ENCODE data around the gene SLC8A2.

The SLC8A2 gene

DNA sequence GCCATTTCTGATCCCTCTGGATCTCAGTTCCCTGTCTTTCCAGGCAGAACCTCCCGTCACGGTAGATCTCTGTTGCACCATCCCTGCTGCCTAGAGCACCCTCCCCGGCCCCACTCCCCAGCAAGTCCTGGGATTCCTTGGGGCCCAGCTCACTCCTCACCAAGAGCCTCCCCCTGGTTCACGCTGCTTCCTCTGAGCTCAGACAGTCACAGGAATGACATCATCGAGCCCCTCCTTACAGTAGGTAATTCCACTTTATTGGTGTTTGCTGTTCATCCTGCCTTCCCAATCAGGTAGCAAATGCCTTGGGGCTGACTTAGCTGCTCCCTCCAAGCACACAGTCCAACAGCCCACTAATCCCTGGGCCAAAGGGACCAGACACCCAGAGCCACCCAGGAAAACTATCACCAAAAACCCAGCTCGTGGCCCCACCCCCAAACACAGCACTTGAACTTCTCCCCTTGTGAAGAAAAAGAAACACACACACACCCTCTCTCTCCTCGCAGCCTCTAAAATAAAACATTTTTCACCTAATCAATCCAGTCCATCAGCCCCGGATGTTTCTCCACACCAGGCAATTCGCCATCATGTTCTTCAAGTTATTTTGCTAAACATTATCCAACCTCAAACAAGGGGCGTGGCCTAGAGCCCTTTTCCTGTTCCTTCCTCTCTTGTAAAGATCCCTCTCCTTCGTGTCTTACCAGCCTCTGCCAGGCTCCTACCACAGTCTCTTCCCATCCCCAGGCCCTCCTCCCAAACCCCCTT is 40.7 kb upstream of the SLC8A2 start:
- TF ChIP-seq YY1 (IDR thresholded peaks at IDR 0.05; ENCODE audit: low read depth) (no peak), TAF1 (IDR thresholded peaks at IDR 0.05; ENCODE audit: low read depth) (no peak), EP300 (IDR thresholded peaks at IDR 0.05; ENCODE audit: borderline replicate concordance) (no peak), CREB1 (IDR thresholded peaks at IDR 0.05; ENCODE audit: low read depth) (no peak), RAD21 (IDR thresholded peaks at IDR 0.05; ENCODE audit: low read depth) (no peak), FOXM1 (IDR thresholded peaks at IDR 0.05; ENCODE audit: borderline replicate concordance, low read depth) (no peak), ZBTB7A (IDR thresholded peaks at IDR 0.05; ENCODE audit: low read depth) (no peak), NFIC (IDR thresholded peaks at IDR 0.05) (no peak), CEBPB (IDR thresholded peaks at IDR 0.05) (no peak), EGR1 (IDR thresholded peaks at IDR 0.05) (no peak), TEAD4 (IDR thresholded peaks at IDR 0.05) (no peak), TCF12 (IDR thresholded peaks at IDR 0.05; ENCODE audit: low read depth) (no peak)
- TF ChIP-seq, protein P1, sequence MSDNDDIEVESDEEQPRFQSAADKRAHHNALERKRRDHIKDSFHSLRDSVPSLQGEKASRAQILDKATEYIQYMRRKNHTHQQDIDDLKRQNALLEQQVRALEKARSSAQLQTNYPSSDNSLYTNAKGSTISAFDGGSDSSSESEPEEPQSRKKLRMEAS (IDR thresholded peaks at IDR 0.05) = no peak
- TF ChIP-seq, protein P2, sequence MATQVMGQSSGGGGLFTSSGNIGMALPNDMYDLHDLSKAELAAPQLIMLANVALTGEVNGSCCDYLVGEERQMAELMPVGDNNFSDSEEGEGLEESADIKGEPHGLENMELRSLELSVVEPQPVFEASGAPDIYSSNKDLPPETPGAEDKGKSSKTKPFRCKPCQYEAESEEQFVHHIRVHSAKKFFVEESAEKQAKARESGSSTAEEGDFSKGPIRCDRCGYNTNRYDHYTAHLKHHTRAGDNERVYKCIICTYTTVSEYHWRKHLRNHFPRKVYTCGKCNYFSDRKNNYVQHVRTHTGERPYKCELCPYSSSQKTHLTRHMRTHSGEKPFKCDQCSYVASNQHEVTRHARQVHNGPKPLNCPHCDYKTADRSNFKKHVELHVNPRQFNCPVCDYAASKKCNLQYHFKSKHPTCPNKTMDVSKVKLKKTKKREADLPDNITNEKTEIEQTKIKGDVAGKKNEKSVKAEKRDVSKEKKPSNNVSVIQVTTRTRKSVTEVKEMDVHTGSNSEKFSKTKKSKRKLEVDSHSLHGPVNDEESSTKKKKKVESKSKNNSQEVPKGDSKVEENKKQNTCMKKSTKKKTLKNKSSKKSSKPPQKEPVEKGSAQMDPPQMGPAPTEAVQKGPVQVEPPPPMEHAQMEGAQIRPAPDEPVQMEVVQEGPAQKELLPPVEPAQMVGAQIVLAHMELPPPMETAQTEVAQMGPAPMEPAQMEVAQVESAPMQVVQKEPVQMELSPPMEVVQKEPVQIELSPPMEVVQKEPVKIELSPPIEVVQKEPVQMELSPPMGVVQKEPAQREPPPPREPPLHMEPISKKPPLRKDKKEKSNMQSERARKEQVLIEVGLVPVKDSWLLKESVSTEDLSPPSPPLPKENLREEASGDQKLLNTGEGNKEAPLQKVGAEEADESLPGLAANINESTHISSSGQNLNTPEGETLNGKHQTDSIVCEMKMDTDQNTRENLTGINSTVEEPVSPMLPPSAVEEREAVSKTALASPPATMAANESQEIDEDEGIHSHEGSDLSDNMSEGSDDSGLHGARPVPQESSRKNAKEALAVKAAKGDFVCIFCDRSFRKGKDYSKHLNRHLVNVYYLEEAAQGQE (IDR thresholded peaks at IDR 0.05; ENCODE audit: low read depth) = no peak

DNA sequence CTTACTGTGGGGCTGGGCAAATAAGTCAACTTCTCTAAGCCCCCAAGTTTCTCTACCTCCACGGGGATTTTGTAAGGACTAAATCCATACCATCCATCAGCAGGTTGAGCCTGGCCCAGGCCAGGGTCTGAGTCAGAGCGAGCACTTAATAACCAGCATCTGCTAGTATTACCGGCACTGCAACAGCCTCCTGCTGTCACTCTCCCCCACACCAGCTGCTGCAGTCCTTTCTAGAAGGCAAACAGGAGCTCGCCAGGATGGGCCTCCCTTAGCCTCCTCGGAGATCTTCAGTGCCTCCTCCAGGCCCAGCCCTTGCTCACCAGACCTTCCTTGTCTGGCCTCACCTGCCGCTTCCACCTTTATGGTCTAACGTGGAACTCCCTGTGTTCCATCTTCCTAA is 40.0 kb upstream of the SLC8A2 start:
- TF ChIP-seq NFIC (IDR thresholded peaks at IDR 0.05) (no peak), TCF12 (IDR thresholded peaks at IDR 0.05; ENCODE audit: low read depth) (no peak), ZBTB7A (IDR thresholded peaks at IDR 0.05; ENCODE audit: low read depth) (no peak), FOXM1 (IDR thresholded peaks at IDR 0.05; ENCODE audit: borderline replicate concordance, low read depth) (no peak), RAD21 (IDR thresholded peaks at IDR 0.05; ENCODE audit: low read depth) (no peak), TEAD4 (IDR thresholded peaks at IDR 0.05) (no peak), EP300 (IDR thresholded peaks at IDR 0.05; ENCODE audit: borderline replicate concordance) (no peak)
- TF ChIP-seq, protein P3, sequence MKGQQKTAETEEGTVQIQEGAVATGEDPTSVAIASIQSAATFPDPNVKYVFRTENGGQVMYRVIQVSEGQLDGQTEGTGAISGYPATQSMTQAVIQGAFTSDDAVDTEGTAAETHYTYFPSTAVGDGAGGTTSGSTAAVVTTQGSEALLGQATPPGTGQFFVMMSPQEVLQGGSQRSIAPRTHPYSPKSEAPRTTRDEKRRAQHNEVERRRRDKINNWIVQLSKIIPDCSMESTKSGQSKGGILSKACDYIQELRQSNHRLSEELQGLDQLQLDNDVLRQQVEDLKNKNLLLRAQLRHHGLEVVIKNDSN (IDR thresholded peaks at IDR 0.05) = no peak

DNA sequence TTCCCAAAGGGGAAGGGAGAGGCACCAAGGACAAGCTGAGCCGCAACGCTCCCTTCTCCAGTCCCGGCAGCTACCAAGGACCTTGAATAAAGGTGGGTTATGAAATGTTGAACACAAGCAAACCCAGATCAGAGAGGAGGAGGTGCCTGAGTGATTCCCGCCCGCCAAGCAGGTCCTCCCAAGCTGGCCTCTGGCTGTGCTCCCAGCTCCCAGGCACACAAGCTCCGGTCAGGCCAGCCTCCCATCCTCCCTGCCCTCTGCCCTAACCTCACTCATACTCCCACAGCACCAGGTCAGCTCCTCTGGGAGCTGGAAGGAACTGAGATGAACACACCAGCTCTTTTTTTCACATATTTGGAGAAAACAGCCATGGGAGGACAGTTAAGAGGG is 39.4 kb upstream of the SLC8A2 start:
- TF ChIP-seq, protein P1 (IDR thresholded peaks at IDR 0.05) = no peak
- TF ChIP-seq EP300 (IDR thresholded peaks at IDR 0.05; ENCODE audit: borderline replicate concordance) = no peak

DNA sequence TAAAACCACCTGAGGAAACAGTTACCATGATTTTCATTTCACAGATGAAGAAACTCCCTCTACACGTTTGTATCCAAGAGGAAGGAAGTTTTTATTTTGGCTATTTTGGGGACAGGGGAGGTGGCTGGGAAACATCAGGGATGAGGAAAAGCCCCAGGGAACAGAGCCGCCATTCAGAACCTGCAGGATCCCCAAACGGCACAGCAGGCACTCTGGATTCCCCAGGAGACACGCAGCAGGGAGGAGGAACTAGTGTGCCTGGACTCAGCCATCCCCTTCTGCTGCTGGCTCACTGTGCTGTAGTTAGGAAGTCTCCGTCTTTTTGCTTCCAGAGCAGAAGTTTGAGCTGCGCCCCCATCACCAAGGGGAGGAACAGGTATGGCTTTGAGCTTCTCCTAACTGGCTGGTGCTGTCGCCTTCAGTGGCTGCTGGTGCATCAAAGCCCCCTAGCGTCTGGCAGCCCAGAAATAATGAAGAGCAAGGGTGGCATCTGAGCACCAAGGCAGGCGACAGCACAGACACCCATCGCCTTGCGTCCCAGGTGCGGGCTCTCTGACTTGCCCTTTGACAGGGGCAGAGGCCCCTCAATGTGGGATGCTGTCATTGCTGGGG is 38.9 kb upstream of the SLC8A2 start:
- TF ChIP-seq EGR1 (IDR thresholded peaks at IDR 0.05) (no peak), FOXM1 (IDR thresholded peaks at IDR 0.05; ENCODE audit: borderline replicate concordance, low read depth) (no peak), CREB1 (IDR thresholded peaks at IDR 0.05; ENCODE audit: low read depth) (no peak), NFIC (IDR thresholded peaks at IDR 0.05) (no peak), CEBPB (IDR thresholded peaks at IDR 0.05) (no peak), EP300 (IDR thresholded peaks at IDR 0.05; ENCODE audit: borderline replicate concordance) (no peak), RAD21 (IDR thresholded peaks at IDR 0.05; ENCODE audit: low read depth) (no peak), YY1 (IDR thresholded peaks at IDR 0.05; ENCODE audit: low read depth) (no peak), TEAD4 (IDR thresholded peaks at IDR 0.05) (no peak), TCF12 (IDR thresholded peaks at IDR 0.05; ENCODE audit: low read depth) (no peak)
- TF ChIP-seq, protein P1 (IDR thresholded peaks at IDR 0.05) = no peak
- TF ChIP-seq, protein P2 (IDR thresholded peaks at IDR 0.05; ENCODE audit: low read depth) = no peak

DNA sequence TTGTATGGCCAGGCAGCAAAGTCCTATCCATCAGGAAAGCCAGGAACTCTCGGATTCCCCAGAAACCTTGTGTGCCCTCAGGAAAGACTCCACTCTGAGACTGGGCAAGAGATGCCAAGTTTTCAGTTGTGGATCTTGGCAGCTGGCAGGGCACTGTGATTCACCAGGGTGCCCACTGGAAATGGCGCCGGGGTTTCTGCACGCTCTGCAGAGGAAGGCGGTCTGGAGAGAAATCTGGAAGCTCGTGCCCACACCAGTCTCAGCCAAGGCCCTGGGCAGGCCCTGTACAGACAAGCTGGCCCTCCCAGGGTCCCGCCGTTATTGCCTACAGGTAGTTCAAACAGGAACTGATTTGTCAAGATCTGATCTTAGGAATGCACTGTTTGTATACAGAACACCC is 38.3 kb upstream of the SLC8A2 start:
- TF ChIP-seq EGR1 (IDR thresholded peaks at IDR 0.05) (no peak), EP300 (IDR thresholded peaks at IDR 0.05; ENCODE audit: borderline replicate concordance) (no peak), ZBTB7A (IDR thresholded peaks at IDR 0.05; ENCODE audit: low read depth) (no peak), RAD21 (IDR thresholded peaks at IDR 0.05; ENCODE audit: low read depth) (no peak), NFIC (IDR thresholded peaks at IDR 0.05) (no peak), FOXM1 (IDR thresholded peaks at IDR 0.05; ENCODE audit: borderline replicate concordance, low read depth) (no peak), CREB1 (IDR thresholded peaks at IDR 0.05; ENCODE audit: low read depth) (no peak), CEBPB (IDR thresholded peaks at IDR 0.05) (no peak), TCF12 (IDR thresholded peaks at IDR 0.05; ENCODE audit: low read depth) (no peak), YY1 (IDR thresholded peaks at IDR 0.05; ENCODE audit: low read depth) (no peak), TAF1 (IDR thresholded peaks at IDR 0.05; ENCODE audit: low read depth) (no peak)
- TF ChIP-seq, protein P2 (IDR thresholded peaks at IDR 0.05; ENCODE audit: low read depth) = no peak
- TF ChIP-seq, protein P3 (IDR thresholded peaks at IDR 0.05) = no peak

Data from Ishikawa (cell line).